ENCODE results near the gene ANKIB1.
A peak's percentile ranks its signal among the peaks of the same experiment; 100 is the strongest.

Gene ANKIB1

GRCh38 chr7:92447345-92448204, 201.8 kb downstream of the ANKIB1 start, which contains the start of gene GATAD1 (continued):
- TF ChIP-seq, protein P1, sequence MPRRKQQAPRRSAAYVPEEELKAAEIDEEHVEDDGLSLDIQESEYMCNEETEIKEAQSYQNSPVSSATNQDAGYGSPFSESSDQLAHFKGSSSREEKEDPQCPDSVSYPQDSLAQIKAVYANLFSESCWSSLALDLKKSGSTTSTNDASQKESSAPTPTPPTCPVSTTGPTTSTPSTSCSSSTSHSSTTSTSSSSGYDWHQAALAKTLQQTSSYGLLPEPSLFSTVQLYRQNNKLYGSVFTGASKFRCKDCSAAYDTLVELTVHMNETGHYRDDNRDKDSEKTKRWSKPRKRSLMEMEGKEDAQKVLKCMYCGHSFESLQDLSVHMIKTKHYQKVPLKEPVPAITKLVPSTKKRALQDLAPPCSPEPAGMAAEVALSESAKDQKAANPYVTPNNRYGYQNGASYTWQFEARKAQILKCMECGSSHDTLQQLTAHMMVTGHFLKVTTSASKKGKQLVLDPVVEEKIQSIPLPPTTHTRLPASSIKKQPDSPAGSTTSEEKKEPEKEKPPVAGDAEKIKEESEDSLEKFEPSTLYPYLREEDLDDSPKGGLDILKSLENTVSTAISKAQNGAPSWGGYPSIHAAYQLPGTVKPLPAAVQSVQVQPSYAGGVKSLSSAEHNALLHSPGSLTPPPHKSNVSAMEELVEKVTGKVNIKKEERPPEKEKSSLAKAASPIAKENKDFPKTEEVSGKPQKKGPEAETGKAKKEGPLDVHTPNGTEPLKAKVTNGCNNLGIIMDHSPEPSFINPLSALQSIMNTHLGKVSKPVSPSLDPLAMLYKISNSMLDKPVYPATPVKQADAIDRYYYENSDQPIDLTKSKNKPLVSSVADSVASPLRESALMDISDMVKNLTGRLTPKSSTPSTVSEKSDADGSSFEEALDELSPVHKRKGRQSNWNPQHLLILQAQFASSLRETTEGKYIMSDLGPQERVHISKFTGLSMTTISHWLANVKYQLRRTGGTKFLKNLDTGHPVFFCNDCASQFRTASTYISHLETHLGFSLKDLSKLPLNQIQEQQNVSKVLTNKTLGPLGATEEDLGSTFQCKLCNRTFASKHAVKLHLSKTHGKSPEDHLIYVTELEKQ (tag by site-specific recombination; IDR thresholded peaks at IDR 0.05; ENCODE audit: borderline replicate concordance), result no peak
- TF ChIP-seq ZNF184 (tag by site-specific recombination; IDR thresholded peaks at IDR 0.05) (no peak), ZNF16 (tag by site-specific recombination; IDR thresholded peaks at IDR 0.05; ENCODE audit: low read depth) (no peak), BCL11A (tag by site-specific recombination; IDR thresholded peaks at IDR 0.05; ENCODE audit: low read depth) (peak; percentile 73; the same call in 1 of the 2 replicates), ZNF23 (tag by site-specific recombination; IDR thresholded peaks at IDR 0.05; ENCODE audit: borderline replicate concordance) (no peak), ZIC2 (tag by site-specific recombination; IDR thresholded peaks at IDR 0.05) (peak; percentile 18; the same call in 1 of the 2 replicates), ZNF510 (tag by site-specific recombination; IDR thresholded peaks at IDR 0.05; ENCODE audit: insufficient replicate concordance) (no peak), SP7 (tag by site-specific recombination; IDR thresholded peaks at IDR 0.05) (peak; percentile 32; the same call in 1 of the 2 replicates), PRDM4 (tag by site-specific recombination; IDR thresholded peaks at IDR 0.05) (no peak), ZNF394 (tag by site-specific recombination; IDR thresholded peaks at IDR 0.05; ENCODE audit: borderline replicate concordance) (no peak; the same call in 1 of the 2 replicates), MEIS1 (CRISPR knock-in tag; IDR thresholded peaks at IDR 0.05; ENCODE audit: borderline replicate concordance) (no peak), KLF8 (tag by site-specific recombination; IDR thresholded peaks at IDR 0.05) (peak; percentile 36; the same call in 1 of the 2 replicates), ZNF473 (tag by site-specific recombination; IDR thresholded peaks at IDR 0.05) (no peak), ZNF560 (tag by site-specific recombination; IDR thresholded peaks at IDR 0.05; ENCODE audit: borderline replicate concordance) (no peak), ZNF677 (tag by site-specific recombination; IDR thresholded peaks at IDR 0.05) (no peak), ZFP37 (tag by site-specific recombination; IDR thresholded peaks at IDR 0.05) (peak; percentile 79; the same call in 1 of the 2 replicates), ZNF202 (tag by site-specific recombination; IDR thresholded peaks at IDR 0.05; ENCODE audit: borderline replicate concordance) (no peak), ZNF544 (tag by site-specific recombination; IDR thresholded peaks at IDR 0.05) (no peak), TCF7L2 (IDR thresholded peaks at IDR 0.05; ENCODE audit: borderline replicate concordance, low read depth, low read length) (no peak), ZNF600 (tag by site-specific recombination; IDR thresholded peaks at IDR 0.05) (peak; percentile 61), CTCF (tag by site-specific recombination; IDR thresholded peaks at IDR 0.05) (peak; percentile 79), ZNF776 (tag by site-specific recombination; IDR thresholded peaks at IDR 0.05; ENCODE audit: borderline replicate concordance) (no peak), ZNF426 (tag by site-specific recombination; IDR thresholded peaks at IDR 0.05) (no peak), ZNF404 (tag by site-specific recombination; IDR thresholded peaks at IDR 0.05) (no peak), ZNF501 (tag by site-specific recombination; IDR thresholded peaks at IDR 0.05) (peak; percentile 62; the same call in 1 of the 2 replicates)
- TF ChIP-seq, protein P2, sequence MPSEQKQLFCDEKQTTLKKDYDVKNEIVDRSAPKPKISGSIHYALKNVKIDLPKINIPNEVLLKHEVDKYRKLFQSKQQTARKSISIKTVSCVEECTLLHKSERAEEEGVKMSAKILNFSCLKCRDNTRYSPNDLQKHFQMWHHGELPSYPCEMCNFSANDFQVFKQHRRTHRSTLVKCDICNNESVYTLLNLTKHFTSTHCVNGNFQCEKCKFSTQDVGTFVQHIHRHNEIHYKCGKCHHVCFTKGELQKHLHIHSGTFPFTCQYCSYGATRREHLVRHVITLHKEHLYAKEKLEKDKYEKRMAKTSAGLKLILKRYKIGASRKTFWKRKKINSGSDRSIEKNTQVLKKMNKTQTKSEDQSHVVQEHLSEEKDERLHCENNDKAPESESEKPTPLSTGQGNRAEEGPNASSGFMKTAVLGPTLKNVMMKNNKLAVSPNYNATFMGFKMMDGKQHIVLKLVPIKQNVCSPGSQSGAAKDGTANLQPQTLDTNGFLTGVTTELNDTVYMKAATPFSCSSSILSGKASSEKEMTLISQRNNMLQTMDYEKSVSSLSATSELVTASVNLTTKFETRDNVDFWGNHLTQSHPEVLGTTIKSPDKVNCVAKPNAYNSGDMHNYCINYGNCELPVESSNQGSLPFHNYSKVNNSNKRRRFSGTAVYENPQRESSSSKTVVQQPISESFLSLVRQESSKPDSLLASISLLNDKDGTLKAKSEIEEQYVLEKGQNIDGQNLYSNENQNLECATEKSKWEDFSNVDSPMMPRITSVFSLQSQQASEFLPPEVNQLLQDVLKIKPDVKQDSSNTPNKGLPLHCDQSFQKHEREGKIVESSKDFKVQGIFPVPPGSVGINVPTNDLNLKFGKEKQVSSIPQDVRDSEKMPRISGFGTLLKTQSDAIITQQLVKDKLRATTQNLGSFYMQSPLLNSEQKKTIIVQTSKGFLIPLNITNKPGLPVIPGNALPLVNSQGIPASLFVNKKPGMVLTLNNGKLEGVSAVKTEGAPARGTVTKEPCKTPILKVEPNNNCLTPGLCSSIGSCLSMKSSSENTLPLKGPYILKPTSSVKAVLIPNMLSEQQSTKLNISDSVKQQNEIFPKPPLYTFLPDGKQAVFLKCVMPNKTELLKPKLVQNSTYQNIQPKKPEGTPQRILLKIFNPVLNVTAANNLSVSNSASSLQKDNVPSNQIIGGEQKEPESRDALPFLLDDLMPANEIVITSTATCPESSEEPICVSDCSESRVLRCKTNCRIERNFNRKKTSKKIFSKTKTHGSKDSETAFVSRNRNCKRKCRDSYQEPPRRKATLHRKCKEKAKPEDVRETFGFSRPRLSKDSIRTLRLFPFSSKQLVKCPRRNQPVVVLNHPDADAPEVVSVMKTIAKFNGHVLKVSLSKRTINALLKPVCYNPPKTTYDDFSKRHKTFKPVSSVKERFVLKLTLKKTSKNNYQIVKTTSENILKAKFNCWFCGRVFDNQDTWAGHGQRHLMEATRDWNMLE (tag by site-specific recombination; conservative IDR thresholded peaks at IDR 0.05; ENCODE audit: low read depth), result peak; percentile 64

Measured in HEK293 (cell line).